ENCODE data around the gene AKT3.
A peak's percentile ranks its signal among the peaks of the same experiment; 100 is the strongest.
"Not testable (repeated sequence)": the region's sequence is repeated elsewhere in the genome, so short reads cannot be mapped to it uniquely, and the experiment has no call there.

The AKT3 gene

DNA sequence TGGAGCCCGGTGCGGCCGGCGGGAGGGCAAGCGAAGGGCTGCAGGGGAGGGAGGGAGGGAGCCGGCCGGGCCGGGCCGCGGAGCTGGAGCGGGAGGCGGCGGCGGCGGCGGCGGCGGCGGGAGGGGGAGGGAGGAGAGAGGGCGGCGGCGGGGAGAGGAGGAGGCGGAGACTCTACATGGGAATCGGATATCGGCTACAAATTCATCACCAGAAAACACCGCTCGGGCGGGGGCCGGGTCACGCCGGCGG is at the start of gene AKT3:
Gene AKT3 (minus strand): TSS at position 42 of the 250 bp plus-strand sequence. CDS start 7,073 bp downstream, outside the sequence.
- no peak for DNase-seq

GRCh38 chr1:243898278-243898677 is 48.2 kb upstream of the AKT3 start:
- DNase-seq = no peak

DNA sequence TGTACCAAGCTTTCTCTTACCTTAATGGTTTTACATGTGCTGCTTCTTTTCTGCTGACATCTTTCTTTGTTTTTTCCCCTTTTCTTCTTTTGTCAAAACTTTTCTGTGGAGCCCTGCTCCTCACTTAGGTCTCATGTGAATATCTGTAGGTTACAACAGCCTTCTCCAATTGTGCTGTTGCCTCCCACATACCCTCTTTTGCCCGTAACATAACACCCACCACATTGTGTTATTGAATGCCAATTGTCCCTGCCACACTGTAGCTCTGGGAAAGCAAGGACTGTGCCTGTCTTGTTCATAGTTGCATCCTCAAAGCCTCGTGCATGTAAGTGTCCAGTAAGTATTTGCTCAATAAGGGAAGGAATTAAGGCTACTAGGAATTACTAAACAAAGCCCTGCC is 46.3 kb upstream of the AKT3 start:
- no peak for DNase-seq

- no peak for DNase-seq
These were observed 42.4 kb upstream of the AKT3 start for GRCh38 chr1:243892456-243892855.

DNA sequence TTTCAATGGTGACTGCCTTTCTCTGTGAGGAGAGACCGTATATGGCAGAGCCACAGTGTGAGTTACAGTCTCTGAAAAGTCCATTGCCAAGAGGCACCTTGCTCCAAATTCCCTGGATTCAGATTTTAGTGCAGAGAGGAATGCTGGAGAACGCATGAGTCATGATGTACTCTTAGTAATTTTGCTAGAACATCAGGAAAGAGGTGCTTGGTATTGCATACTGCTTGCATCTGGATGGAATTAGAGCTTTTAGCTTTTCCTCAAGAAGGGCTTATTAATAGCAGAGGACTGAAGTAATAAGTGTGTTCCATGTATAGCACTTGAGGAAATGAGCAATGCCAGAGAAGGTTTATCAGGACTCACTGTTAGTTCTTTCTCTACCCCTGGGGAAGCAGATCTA is 40.5 kb upstream of the AKT3 start:
- DNase-seq = no peak

DNA sequence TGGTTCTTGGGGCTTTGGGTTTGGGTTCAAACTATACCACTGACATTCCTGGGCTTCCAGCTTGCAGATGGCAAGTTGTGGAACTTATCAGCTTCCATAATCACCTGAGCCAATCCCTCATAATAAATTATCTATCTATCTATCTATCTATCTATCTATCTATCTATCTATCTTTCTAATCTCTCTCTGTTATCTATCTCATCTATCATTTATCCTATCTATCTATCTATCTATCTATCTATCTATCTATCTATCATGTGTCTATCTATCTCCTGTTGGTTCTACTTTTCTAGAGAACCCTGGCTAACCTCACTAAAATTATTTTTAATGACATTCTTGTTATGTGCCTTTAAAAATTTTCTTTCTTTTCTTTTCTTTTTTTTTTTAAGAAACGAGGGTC is 35.8 kb upstream of the AKT3 start:
- DNase-seq = no peak

- DNase-seq = no peak
These were observed 34.6 kb upstream of the AKT3 start for GRCh38 chr1:243884603-243885002.

GRCh38 chr1:243883551-243883950 is 33.5 kb upstream of the AKT3 start:
- DNase-seq = no peak

DNA sequence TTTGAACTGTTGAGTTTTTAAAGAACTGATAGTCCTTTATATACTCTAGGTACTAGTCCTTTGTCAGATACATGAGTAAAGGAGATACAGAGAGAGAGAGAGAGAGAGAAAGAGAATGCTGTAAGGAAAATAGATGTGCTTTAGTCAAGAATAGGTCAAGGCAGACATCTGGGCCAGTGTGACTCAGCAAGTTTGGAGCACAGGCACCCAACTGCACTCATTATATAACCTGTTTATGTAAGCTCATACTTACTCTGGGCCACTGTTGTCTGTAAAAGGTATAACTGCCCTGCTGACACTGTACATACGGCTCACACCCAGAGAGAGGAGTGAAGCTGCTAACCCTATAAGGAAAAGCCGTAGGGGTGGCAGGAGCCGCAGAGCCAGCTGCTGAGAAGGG is 32.2 kb upstream of the AKT3 start:
- no peak for DNase-seq

GRCh38 chr1:243877058-243877457 is 27.0 kb upstream of the AKT3 start:
- not testable (repeated sequence) for DNase-seq

- DNase-seq = no peak
These were observed 5.7 kb upstream of the AKT3 start for GRCh38 chr1:243855616-243856318.

DNA sequence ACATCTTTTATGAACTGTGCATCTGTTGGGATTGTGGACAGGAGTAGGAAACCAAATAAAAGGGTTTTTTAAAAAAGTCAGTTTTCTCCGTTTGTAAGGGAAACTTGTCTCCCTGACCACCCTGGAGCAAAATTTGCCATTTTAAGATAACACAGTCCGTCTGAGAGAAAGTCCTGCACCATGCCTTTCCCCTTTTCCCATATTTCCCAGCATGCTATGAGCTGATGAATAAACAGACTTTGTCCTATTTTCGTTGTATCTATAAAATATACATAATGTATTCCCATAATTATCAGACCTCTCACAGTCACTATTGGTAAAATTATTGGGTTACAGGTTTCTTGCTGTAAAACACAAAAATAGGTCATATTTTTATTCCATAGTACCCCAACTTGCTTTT is 1.7 kb upstream of the AKT3 start:
- no peak for DNase-seq

DNA sequence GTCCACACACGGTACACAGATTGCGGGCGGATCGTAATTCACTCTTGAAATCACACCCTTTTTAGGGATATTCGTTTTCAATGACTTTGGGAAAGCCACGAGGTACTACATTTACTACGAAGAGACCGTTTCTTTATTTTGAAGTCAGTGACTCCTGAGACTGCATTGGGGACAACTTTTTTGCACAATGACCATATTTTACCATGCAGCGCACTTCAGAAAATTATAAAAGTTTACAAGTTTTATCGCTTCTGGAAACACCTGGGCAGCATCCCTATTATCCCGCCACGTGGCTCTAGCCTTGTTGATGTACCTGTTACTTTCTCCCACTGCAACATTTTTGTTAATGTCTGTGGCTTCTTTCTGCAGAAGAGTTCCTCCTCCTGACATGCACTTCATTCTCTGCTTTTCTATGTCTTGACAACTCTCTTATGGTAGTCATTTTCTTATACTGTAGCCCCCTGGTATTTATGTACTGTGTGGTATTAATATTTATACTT is 1.3 kb upstream of the AKT3 start:
- DNase-seq = no peak

GRCh38 chr1:243850452-243851256 is 611 bp upstream of the AKT3 start:
- DNase-seq = peak; percentile 83 to 88

- peak; percentile 65 to 71 for DNase-seq
These were observed 432 bp downstream of the AKT3 start for GRCh38 chr1:243849421-243850201.

GRCh38 chr1:243848858-243849420 is 1.1 kb downstream of the AKT3 start:
- peak; percentile 65 to 73 for DNase-seq

GRCh38 chr1:243848165-243848857 is 1.7 kb downstream of the AKT3 start:
- DNase-seq = no peak

DNA sequence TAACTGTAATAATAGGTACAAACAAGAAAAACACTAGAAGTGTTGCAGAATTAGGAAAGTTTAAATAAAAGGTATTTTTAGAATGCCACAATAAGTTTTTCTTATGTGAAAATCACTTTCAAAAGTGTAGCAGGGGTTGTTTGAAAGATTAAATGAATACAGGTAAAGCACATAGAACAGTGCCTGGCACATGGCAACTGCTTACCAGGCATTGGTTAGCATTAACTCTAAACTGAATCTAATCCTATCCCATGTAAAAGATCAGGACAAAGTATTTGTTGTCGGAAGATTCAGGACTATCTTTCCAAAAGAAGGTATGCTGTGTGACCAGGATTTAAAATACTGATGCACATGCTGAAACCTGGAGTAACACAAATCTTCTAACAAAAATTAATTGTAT is 3.3 kb downstream of the AKT3 start:
- DNase-seq = no peak

DNA sequence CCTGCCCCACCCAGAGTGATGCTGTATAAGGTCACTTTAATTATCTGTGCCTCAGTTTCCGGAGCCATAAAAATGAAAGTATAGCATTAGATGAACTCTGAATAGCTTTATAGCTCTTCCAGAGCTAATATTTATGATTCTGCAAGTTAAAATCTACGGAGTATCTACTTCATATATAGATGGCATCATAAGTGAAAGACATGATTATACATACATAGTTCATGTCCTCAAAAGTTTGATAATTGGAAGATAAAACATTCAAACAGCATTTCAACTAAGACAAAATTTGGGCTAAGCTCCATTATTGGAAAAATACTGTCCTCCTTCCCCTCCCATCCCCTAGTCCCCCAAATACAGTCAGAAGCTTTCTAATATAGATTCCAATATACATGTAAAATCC is 4.2 kb downstream of the AKT3 start:
- DNase-seq = no peak

GRCh38 chr1:243844186-243844585 is 5.9 kb downstream of the AKT3 start:
- DNase-seq = no peak

- DNase-seq = peak in 1 of 2 experiments; percentile 28
These were observed 7.0 kb downstream of the AKT3 start for GRCh38 chr1:243842978-243843511.

GRCh38 chr1:243842161-243842560 is 7.9 kb downstream of the AKT3 start:
- no peak for DNase-seq

Data from activated T-cell treated with anti-CD3 and anti-CD28 coated beads, Interleukin-2, amount 50 U/mL, for 48 hours (primary cell).